NCI-H526 treated with DMSO at 0.1 percent for 48 hours (cell line): ENCODE measurements around the gene EIF2AK3.
"Not testable (repeated sequence)": the region's sequence is repeated elsewhere in the genome, so short reads cannot be mapped to it uniquely, and the experiment has no call there.

Experiments used
- DNase-seq: peaks from one replicate; lab custom pipeline; 2025; lab: John Stamatoyannopoulos, UW

The EIF2AK3 gene

GRCh38 chr2:88596141-88596830, 31.0 kb downstream of the EIF2AK3 start:
- DNase-seq: no peak

GRCh38 chr2:88591698-88592097, 35.6 kb downstream of the EIF2AK3 start:
- no peak for DNase-seq

- peak; percentile 21 for DNase-seq
Measured at GRCh38 chr2:88590998-88591613, 36.2 kb downstream of the EIF2AK3 start.

DNA sequence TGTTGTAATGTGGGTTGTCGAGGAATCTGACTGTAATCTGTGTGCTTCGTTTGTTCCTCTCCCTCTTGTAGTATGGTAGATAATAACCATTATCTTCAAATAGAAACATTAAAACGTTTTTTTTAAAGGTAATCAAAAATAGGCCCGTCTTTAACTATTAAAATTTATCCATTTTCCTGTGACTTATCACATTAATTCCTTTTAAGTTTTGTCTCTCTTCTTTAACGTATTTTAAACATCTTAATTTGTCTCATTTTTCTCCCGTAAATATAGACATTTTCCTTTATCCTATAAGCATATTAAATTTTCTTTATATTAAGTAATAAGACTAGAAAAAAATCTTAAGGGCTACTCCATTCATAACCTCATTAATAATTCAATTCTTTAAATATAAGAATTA, 41.3 kb downstream of the EIF2AK3 start:
- no peak for DNase-seq

DNA sequence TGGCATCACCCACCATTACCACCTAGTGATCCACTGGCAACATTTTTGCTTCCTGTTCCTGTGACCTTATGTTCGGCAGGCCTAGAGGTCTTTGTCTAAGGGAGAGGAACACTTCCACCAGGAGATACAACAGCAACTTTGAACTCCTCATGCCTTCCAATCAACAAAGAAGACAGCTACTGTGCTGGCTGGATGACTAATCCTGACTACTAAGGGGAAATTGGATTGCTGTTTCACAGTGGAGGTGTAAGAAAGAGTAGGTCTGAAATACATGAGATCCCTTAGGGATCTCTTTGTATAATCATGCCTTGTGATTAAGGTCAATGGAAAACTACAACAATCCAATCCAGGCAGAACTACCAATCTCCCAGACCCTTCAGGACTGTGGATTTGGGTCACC, 45.2 kb downstream of the EIF2AK3 start:
- DNase-seq: no peak

DNA sequence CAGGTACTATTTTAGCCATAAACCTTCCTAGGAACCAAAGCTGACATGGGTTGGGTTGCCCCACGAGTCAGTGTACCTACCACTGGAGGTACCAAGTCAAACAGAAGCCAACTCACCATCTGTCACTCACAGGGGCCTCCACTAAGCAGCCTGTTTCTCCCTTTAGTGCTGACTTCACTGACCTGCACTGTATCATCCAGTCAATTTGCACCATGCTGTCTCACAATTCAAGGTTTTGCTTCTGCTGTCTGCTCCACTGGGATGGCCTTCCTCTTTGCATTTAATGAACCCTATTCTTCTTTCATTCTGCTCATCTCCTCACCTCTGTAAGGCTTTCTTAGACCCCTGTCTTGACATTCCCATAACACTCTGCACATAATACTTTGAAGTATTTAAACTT, 47.2 kb downstream of the EIF2AK3 start:
- DNase-seq: no peak

- DNase-seq: no peak
Measured at GRCh38 chr2:88575630-88576029, 51.6 kb downstream of the EIF2AK3 start.

DNA sequence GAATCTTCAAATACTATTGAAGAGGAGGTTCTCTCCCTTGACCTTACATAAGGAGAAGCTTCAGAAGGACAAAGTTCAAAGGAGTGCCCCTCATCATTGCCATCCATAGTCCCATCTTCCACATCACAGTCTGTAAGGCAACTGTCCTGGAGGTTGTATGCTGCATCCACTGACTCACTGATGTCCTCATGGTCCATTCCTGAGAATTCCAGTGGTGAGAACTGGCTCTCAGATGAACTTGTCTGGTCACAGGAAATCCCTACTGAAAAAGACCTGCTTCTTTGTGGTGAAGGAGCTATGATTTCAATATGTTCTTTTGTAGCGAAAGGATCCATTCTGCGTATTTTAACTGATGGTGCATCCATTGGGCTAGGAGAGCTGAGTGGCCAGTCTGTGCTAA, 52.2 kb downstream of the EIF2AK3 start:
- DNase-seq: no peak

GRCh38 chr2:88574445-88574844, 52.8 kb downstream of the EIF2AK3 start:
- DNase-seq: no peak

- no peak for DNase-seq
Measured at GRCh38 chr2:88568179-88568578, 59.1 kb downstream of the EIF2AK3 start.

DNA sequence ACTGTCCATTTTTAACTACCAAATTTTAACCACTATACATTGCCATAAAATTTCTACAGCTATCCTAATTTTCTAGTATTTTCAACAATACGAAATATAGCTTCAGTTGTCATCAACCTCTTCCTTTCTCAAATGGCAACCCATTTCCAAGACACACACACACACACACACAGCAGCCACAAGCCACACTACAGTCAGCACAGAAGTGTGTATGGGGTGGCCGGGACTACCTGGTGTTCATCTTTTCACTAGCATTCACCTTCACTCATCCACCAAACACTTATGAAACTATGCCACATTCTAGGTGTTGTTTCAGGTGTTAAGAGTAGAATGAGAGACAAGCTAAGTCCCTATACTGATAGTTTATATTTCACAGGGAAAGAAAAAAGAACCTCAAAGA, 62.9 kb downstream of the EIF2AK3 start:
- no peak for DNase-seq

DNA sequence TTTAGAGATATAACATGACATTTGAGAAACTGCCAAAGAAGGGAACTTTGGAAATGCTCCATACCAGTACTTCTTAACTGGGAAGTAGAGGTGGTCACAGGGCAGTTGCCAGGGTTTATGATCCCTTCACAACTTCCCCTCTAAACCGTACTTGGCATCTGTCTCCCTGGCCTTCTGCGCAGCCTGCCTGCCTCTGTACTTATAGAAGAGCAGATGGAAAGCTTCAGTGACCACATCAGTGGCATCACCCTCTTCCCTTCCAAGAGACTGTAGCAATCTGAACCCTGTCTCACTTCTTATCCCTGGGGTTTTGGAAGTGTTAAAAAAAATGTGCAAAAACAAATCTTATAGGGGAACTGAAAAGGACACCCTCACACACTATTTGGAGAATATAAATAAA, 64.1 kb downstream of the EIF2AK3 start:
- no peak for DNase-seq

DNA sequence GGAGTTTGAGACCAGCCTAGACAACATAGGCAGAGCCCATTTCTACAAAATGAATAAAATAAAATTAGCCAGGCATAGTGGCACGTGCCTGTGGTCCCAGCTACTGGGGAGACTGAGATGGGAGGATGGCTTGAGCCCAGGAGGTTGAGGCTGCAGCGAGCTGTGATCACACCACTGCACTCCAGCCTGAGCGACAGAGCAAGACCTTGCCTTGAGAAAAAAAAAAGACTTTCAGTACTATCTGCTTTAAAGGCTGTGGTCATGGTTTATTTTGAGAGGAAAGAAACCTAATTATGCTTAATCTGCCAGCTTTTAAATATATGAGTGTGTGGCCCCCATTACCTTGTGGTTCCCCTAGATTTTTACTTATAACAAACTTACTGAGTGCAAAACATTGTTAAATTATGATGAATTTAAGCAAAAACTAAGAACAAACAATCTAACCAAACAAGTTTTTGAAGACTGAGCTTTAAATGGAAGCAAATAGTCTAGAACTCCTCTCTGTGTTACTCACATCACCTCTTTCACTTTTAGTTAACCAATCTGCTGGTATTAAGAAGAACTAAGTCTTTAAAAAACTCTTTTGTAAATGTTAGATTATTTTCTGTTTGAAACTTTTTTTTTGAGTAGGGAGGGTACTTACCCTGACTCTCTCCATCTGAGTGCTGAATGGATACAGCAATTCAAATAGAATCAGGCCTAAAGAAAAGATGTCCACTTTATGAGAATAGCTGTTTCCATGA, 65.4 kb downstream of the EIF2AK3 start:
- DNase-seq: no peak

DNA sequence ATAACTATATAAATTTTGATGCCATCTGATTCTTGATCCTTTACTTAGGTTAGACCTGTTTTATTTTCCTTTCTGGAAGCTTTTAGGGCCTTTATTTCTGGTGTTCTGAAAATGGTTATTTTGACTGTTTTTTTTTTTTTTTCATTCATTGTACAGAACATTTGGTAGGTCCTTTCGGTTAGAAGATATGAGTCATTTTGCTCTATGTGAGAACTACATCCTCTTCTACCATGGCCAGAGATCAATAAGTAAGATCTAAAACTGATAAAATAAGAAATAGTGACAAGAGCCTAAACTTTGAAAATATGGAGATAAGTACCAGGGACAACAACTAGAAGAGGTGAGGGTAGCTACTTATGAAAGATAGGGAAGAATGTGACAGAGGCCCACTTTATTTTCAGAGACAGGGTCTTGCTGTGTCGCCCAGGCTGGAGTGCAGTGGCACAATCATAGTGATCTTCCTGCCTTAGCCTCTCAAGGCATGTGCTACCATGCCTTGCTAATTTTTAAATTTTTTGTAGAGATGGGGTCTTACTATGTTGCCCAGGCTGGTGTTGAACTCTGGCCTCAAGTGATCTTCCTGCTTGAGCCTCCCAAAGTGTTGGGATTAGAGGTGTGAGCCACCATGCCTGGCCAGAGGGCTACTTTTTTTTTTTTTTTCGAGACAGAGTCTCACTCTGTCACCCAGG, 66.5 kb downstream of the EIF2AK3 start:
- DNase-seq: no peak

DNA sequence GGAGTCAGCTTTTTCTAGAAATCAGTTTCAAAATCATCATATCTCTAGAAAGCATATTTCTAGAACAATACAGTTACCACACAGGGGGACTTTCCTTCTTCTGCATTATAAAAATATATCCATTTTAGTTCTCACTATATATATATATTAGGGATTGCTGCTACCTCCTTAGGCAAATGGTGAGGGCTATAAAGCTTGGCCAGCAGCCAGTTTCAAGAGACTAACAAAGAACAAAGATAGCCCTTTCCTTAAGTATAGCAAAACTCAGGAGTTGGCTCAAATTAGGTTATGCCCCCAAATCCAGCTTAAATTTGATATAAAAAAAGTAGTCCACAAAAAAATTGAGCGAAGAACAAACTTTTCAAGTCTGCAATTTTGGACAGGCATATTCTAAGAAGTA, 70.0 kb downstream of the EIF2AK3 start:
- DNase-seq: no peak

DNA sequence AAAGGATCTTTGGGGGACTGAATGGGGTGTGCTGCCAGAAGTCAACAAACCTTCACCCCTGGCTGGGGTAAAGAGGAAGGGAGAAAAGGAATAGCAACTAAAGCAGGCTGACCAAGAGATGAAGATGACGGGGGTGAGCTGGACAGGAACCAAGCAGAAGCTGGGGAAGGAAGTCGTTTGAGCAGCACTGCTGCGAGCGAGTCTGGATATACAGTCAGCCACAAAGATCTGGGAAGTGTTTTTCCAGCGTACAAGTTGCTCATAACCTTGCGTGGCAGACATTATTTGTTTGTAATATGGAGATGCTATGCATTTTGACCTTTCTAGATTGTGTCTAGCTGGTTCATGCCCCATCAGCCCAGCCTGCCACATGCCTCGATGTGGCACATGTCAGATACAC, 71.2 kb downstream of the EIF2AK3 start:
- DNase-seq: no peak

DNA sequence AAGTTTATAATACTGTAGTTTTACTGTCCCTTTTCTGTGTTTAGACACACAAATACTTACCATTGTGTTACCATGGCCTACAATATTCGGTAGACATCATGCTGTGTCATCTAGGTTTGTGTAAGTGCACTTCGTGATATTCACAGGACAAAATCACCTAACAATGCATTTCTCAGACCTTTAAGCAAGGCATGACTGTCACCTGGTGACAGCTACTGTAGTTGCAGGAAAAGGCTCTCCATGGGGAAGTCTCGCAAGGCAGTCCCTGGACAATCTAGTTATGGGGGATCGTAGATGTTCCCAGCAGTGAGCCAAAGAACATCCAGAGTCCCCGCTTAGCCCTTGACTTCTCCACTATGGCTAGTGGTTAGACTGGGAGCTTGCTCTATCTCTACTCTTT, 73.1 kb downstream of the EIF2AK3 start:
- DNase-seq: no peak

- DNase-seq: no peak
Measured at GRCh38 chr2:88549616-88550292, 77.5 kb downstream of the EIF2AK3 start.

GRCh38 chr2:88546291-88546690, 81.0 kb downstream of the EIF2AK3 start:
- not testable (repeated sequence) for DNase-seq

DNA sequence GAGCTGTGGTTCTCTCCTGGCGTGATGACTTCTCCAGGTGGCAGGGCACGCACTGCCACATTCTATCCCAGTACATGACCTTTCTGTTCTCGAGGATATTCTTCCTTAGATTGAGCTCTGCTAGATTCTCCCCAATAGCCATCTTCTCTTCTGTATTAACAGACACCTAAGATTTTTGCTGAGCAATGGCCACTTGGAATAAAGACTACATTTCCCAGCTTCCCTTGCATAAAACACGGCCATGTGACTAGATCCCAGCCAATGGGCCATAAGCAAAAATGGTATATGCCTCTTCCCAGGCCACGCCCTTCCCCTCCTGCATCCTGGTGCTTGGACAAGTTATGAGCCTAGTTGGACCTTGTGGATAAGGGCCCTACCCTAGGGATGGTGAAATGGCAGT, 82.1 kb downstream of the EIF2AK3 start:
- DNase-seq: no peak

GRCh38 chr2:88543541-88544057, 83.7 kb downstream of the EIF2AK3 start:
- no peak for DNase-seq

DNA sequence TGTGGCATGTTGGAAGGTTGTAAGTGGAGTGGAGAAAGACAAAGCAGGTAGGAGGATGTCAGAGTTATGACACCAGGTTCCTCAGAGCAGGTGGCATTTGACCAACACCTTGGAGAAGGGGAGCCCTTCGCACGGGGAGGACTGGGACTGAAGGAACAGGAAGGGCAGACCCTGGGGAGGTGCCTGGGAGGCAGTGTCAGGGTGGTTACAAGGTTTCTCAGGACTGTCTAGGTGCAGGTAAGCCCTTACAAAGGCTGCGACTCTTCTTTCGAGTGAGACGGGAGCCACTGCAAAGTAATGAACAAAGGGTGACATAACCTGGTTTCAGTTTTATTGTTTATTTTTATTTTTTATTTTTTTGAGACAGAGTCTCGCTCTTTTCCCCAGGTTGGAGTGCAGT, 84.6 kb downstream of the EIF2AK3 start:
- no peak for DNase-seq
